Testis (tissue), 3 donors: ENCODE data around the gene DMD. TPM values are rescaled to one million over a fixed set of nuclear protein-coding genes. Genes with fewer than 3 reads are reported as not detected.

Experiments
- DNase-seq: peaks from one replicate; pipeline ENCODE4 v3.0.0-alpha.2; 2019
- H3K27ac ChIP-seq, 2 donors: fragments of 200-600 bp; sonication (generic); one replicate each; pipeline ENCODE4 v1.5.1; 2019
- H3K27me3 ChIP-seq: fragments of 200-600 bp; sonication (generic); one replicate; pipeline ENCODE4 v1.5.1; 2019
- H3K36me3 ChIP-seq: fragments of 200-600 bp; sonication (generic); one replicate; pipeline ENCODE4 v1.5.1; 2017; ENCODE audit warnings: low read depth; ENCODE audit errors: missing control alignments
- H3K4me1 ChIP-seq: fragments of 200-600 bp; sonication (generic); one replicate; pipeline ENCODE4 v1.5.1; 2019
- H3K4me3 ChIP-seq, 2 donors: fragments of 200-600 bp; sonication (generic); one replicate each; pipeline ENCODE4 v1.5.1; 2017 to 2019
- H3K9me3 ChIP-seq: fragments of 200-600 bp; sonication (generic); one replicate; pipeline ENCODE4 v1.5.1; 2017
- CTCF ChIP-seq, 3 experiments: fragments of 450-650 bp in 2 of 3; fragments of 200-600 bp in 1 of 3; sonication (generic) in 1 of 3; IDR thresholded peaks; one replicate each; pipeline ENCODE4 v1.5.1; 2016 to 2019; ENCODE audit warnings: antibody characterized with exemption in 3 of 3, mild to moderate bottlenecking in 2 of 3, moderate library complexity in 1 of 3
- POLR2A ChIP-seq: fragments of 450-650 bp; IDR thresholded peaks from one replicate; pipeline ENCODE4 v1.6.1; 2017; ENCODE audit warnings: antibody characterized with exemption, mild to moderate bottlenecking, moderate library complexity
- WGBS, 2 donors: methylation state at CpG; one replicate each; pipeline ENCODE4 v1.1.5; 2018; 5-methylcytosine and 5-hydroxymethylcytosine counted together
- intact Hi-C: fragments of 100-400 bp; cut with DNase I; formaldehyde crosslinking; loops from one replicate; pipeline ENCODE4 v1.15.1; 2023; ENCODE audit warnings: low total_unique reads
- polyA plus RNA-seq: library from polyadenylated mRNA; stranded (reverse); fragments of 350-450 nt; fragmentation: Illumina TruSeq; extraction: RNeasy Lipid Tissue Mini Kit (QIAGEN cat#74804); gene quantifications from one replicate; pipeline ENCODE4 v1.2.3, GENCODE V29; 2014; ENCODE audit warnings: low read depth, low replicate concordance; ENCODE audit not compliant: insufficient read depth
- total RNA-seq, 2 donors: library from RNA; depleted of rRNA; stranded (reverse); fragments of >200 nt; gene quantifications; one replicate each; pipeline ENCODE4 v1.2.3, GENCODE V29; 2016

DMD gene
- total and polyA plus RNA-seq, 3 donors from 2014 or later = 11.3 to 34.1 (median 24.2) TPM

- H3K4me3 ChIP-seq = no peak overlapping the region
- WGBS, 2 donors = 69 to 71% methylated on average over 2 of the region's 2 CpGs
- intact Hi-C loops = no loop called here
- H3K4me1 ChIP-seq = no peaks in the 10 kb centered on the region
- no peak overlapping the region for H3K27ac ChIP-seq
- no peaks in the 10 kb centered on the region for H3K9me3 ChIP-seq
- H3K36me3 ChIP-seq = no peaks in the 10 kb centered on the region
- DNase-seq = no peak
- H3K27me3 ChIP-seq = no peaks in the 10 kb centered on the region
- TF ChIP-seq CTCF (IDR thresholded peaks at IDR 0.05) (no peak), POLR2A (no peak)
Observed at GRCh38 chrX:31228909-31229308, 1982.4 kb downstream of the DMD start.

GRCh38 chrX:31228415-31228832 is 1982.9 kb downstream of the DMD start:
- H3K9me3 ChIP-seq = no peaks in the 10 kb centered on the region
- WGBS, 2 donors = 56 to 61% methylated on average over 4 to 6 of the region's 6 CpGs
- no peaks in the 10 kb centered on the region for H3K36me3 ChIP-seq
- intact Hi-C loops = no loop called here
- TF ChIP-seq POLR2A = no peak
- TF ChIP-seq CTCF (IDR thresholded peaks at IDR 0.05) = no peak
- no peak overlapping the region for H3K4me3 ChIP-seq
- no peaks in the 10 kb centered on the region for H3K27me3 ChIP-seq
- H3K27ac ChIP-seq = no peak overlapping the region
- no peaks in the 10 kb centered on the region for H3K4me1 ChIP-seq
- DNase-seq = peak; percentile 14

- Histone ChIP-seq H3K4me1 (no peaks in the 10 kb centered on the region), H3K36me3 (no peaks in the 10 kb centered on the region), H3K4me3 (no peak overlapping the region), H3K27ac (no peak overlapping the region), H3K27me3 (no peaks in the 10 kb centered on the region), H3K9me3 (no peaks in the 10 kb centered on the region)
- intact Hi-C loops = no loop called here
- TF ChIP-seq CTCF (IDR thresholded peaks at IDR 0.05) = no peak
- TF ChIP-seq POLR2A = no peak
- no peak for DNase-seq
- 100% methylated on average over 1 to 2 of the region's 2 CpGs for WGBS, 2 donors
Observed at GRCh38 chrX:31227250-31227649, 1984.1 kb downstream of the DMD start.

GRCh38 chrX:31225819-31226218 is 1985.5 kb downstream of the DMD start:
- TF ChIP-seq CTCF (IDR thresholded peaks at IDR 0.05) = no peak
- TF ChIP-seq POLR2A = no peak
- no peaks in the 10 kb centered on the region for H3K4me1 ChIP-seq
- intact Hi-C loops = no loop called here
- H3K27ac ChIP-seq = no peak overlapping the region
- H3K9me3 ChIP-seq = no peaks in the 10 kb centered on the region
- no peak for DNase-seq
- H3K36me3 ChIP-seq = no peaks in the 10 kb centered on the region
- H3K27me3 ChIP-seq = no peaks in the 10 kb centered on the region
- no peak overlapping the region for H3K4me3 ChIP-seq
- WGBS, 2 donors = 96% methylated on average over 2 of the region's 2 CpGs

GRCh38 chrX:31224381-31225012 is 1986.9 kb downstream of the DMD start:
- DNase-seq = no peak
- 88 to 94% methylated on average over 5 of the region's 5 CpGs for WGBS, 2 donors
- Histone ChIP-seq H3K27ac (no peak overlapping the region), H3K36me3 (no peaks in the 10 kb centered on the region), H3K4me3 (no peak overlapping the region), H3K4me1 (no peaks in the 10 kb centered on the region), H3K27me3 (no peaks in the 10 kb centered on the region), H3K9me3 (no peaks in the 10 kb centered on the region)
- intact Hi-C loops = no loop called here
- TF ChIP-seq CTCF (IDR thresholded peaks at IDR 0.05) (no peak), POLR2A (no peak)
